OCI-LY7 (cell line): ENCODE measurements around the gene ANO10. TPM values are rescaled to one million over a fixed set of nuclear protein-coding genes. Genes with fewer than 3 reads are reported as not detected.

ENCODE experiments used
- BruUV-seq: library from RNA; stranded (reverse); fragments of 400-500 nt; replicated peaks from 2 replicates; lab custom pipeline; 2021; lab: Mats Ljungman, UMichigan
- CTCF ChIA-PET: fragments of 300-600 bp; sonication (Branson Sonifier 250); formaldehyde crosslinking; loops from one replicate; lab custom pipeline; 2022; ENCODE audit warnings: antibody characterized with exemption; ENCODE audit not compliant: unreplicated experiment; lab: Charles Lee
- POLR2A ChIA-PET: fragments of 300-600 bp; sonication (Branson Sonifier 250); formaldehyde crosslinking; loops from one replicate; lab custom pipeline; 2022; ENCODE audit warnings: antibody characterized with exemption; lab: Charles Lee
- DNase-seq: peaks from one replicate; pipeline ENCODE4 v3.0.0-alpha.2; 2015; ENCODE audit warnings: low spot score
- H2AFZ ChIP-seq: fragments of 200-600 bp; sonication (generic), shearing (Covaris generic); 2 replicates; pipeline ENCODE4 v1.6.1; 2014; ENCODE audit warnings: mild to moderate bottlenecking, antibody characterized with exemption, low read length, moderate library complexity
- H3K27ac ChIP-seq: fragments of 200-600 bp; sonication (generic); 2 replicates; pipeline ENCODE4 v1.5.1; 2014; ENCODE audit warnings: mixed run types, low read depth, mild to moderate bottlenecking, moderate library complexity, low read length, inconsistent platforms; ENCODE audit not compliant: poor library complexity, severe bottlenecking
- H3K36me3 ChIP-seq: fragments of 200-600 bp; sonication (generic); 2 replicates; pipeline ENCODE4 v1.6.1; 2014; ENCODE audit warnings: mild to moderate bottlenecking, antibody characterized with exemption, low read length, moderate library complexity, mixed read lengths; ENCODE audit not compliant: insufficient read depth
- H3K4me1 ChIP-seq: fragments of 200-600 bp; sonication (generic); 2 replicates; pipeline ENCODE4 v1.5.1; 2014; ENCODE audit warnings: mild to moderate bottlenecking, low read length; ENCODE audit not compliant: insufficient read depth, poor library complexity, severe bottlenecking
- H3K4me2 ChIP-seq: fragments of 200-600 bp; sonication (generic); 2 replicates; pipeline ENCODE4 v1.6.1; 2014; ENCODE audit warnings: mild to moderate bottlenecking, low read length
- H3K4me3 ChIP-seq: fragments of 200-600 bp; sonication (generic); 2 replicates; pipeline ENCODE4 v1.5.1; 2014; ENCODE audit warnings: mild to moderate bottlenecking, low read depth, low read length; ENCODE audit not compliant: poor library complexity, severe bottlenecking
- H3K79me2 ChIP-seq: fragments of 200-600 bp; sonication (generic); 2 replicates; pipeline ENCODE4 v1.6.1; 2016; ENCODE audit warnings: low read depth, mild to moderate bottlenecking, low read length, moderate library complexity, mixed read lengths; ENCODE audit not compliant: insufficient read depth
- H3K9me2 ChIP-seq: fragments of 200-600 bp; sonication (generic); 2 replicates; pipeline ENCODE4 v1.6.1; 2016; ENCODE audit warnings: mild to moderate bottlenecking, low read length, mixed read lengths; ENCODE audit not compliant: insufficient read depth
- H3K9me3 ChIP-seq: fragments of 200-600 bp; sonication (generic); 2 replicates; pipeline ENCODE4 v1.6.1; 2014; ENCODE audit warnings: mild to moderate bottlenecking, mixed run types, low read length, mixed read lengths
- H4K20me1 ChIP-seq: fragments of 200-600 bp; sonication (generic); 2 replicates; pipeline ENCODE4 v1.6.1; 2014; ENCODE audit warnings: mild to moderate bottlenecking, antibody characterized with exemption, low read length, moderate library complexity, mixed read lengths; ENCODE audit not compliant: insufficient read depth
- EZH2phosphoT487 ChIP-seq: fragments of 200-600 bp; sonication (generic); IDR thresholded peaks from 2 replicates; pipeline ENCODE4 v1.6.1; 2018; ENCODE audit warnings: low read depth, borderline replicate concordance, mild to moderate bottlenecking, mixed run types, antibody characterized with exemption, low read length, moderate library complexity, mixed read lengths
- intact Hi-C: fragments of 100-400 bp; cut with micrococcal nuclease; formaldehyde crosslinking; loops from one replicate; pipeline ENCODE4 v1.10.0; 2022; ENCODE audit not compliant: unreplicated experiment
- total RNA-seq, 2 experiments: library from RNA; depleted of rRNA in 1 of 2; stranded (reverse); fragments of >200 nt in 1 of 2; shearing (Covaris generic) in 1 of 2; gene quantifications; 2 replicates each; pipeline ENCODE4 v1.2.3, GENCODE V29; 2014 to 2022
- TF ChIP-seq, protein P1 (sequence below): fragments of 200-600 bp; sonication (generic); conservative IDR thresholded peaks from 2 replicates; pipeline ENCODE4 v1.5.1; 2014; ENCODE audit warnings: mild to moderate bottlenecking, antibody characterized with exemption, low read length, moderate library complexity, mixed read lengths

The ANO10 gene
- total RNA-seq, 2 experiments from 2014 or later = 2.2 to 5.8 TPM

DNA sequence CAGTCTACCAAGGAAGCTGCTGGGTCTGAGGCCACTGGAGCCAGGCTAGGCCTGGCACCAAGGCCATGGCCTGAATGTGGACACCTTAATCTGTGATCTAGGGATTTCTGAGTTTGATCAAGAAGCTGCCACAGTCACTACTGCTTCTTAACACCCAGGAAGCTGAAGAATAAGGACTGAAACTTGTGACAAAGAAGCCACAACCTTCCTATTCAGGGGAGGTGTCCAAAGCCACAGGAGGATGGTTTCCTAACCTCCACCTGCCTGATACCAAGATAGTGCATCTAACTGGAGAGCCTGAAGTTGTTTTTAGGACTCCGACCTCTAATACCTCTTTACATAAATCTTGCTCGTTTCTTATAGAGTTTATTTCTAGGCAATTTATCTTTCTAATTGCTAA, 5.5 kb upstream of the ANO10 start:
- DNase-seq = no peak
- H3K36me3 ChIP-seq = no peaks in the 10 kb centered on the region
- no peak overlapping the region for H2AFZ ChIP-seq
- intact Hi-C loops = no loop called here
- H3K9me2 ChIP-seq = no peaks in the 10 kb centered on the region
- no peak overlapping the region for H3K27ac ChIP-seq
- no peaks in the 10 kb centered on the region for H3K9me3 ChIP-seq
- H3K4me3 ChIP-seq = no peak overlapping the region
- no TSS peak for BruUV-seq
- ChIA-PET CTCF (no interaction called here), POLR2A (no interaction called here)
- H3K79me2 ChIP-seq = no peaks in the 10 kb centered on the region
- no peaks in the 10 kb centered on the region for H4K20me1 ChIP-seq
- TF ChIP-seq, protein P1, sequence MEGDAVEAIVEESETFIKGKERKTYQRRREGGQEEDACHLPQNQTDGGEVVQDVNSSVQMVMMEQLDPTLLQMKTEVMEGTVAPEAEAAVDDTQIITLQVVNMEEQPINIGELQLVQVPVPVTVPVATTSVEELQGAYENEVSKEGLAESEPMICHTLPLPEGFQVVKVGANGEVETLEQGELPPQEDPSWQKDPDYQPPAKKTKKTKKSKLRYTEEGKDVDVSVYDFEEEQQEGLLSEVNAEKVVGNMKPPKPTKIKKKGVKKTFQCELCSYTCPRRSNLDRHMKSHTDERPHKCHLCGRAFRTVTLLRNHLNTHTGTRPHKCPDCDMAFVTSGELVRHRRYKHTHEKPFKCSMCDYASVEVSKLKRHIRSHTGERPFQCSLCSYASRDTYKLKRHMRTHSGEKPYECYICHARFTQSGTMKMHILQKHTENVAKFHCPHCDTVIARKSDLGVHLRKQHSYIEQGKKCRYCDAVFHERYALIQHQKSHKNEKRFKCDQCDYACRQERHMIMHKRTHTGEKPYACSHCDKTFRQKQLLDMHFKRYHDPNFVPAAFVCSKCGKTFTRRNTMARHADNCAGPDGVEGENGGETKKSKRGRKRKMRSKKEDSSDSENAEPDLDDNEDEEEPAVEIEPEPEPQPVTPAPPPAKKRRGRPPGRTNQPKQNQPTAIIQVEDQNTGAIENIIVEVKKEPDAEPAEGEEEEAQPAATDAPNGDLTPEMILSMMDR = no peak
- TF ChIP-seq EZH2phosphoT487 = no peak
- H3K4me1 ChIP-seq = peaks cover 7% of the 10 kb centered on the region
- no peak overlapping the region for H3K4me2 ChIP-seq

DNA sequence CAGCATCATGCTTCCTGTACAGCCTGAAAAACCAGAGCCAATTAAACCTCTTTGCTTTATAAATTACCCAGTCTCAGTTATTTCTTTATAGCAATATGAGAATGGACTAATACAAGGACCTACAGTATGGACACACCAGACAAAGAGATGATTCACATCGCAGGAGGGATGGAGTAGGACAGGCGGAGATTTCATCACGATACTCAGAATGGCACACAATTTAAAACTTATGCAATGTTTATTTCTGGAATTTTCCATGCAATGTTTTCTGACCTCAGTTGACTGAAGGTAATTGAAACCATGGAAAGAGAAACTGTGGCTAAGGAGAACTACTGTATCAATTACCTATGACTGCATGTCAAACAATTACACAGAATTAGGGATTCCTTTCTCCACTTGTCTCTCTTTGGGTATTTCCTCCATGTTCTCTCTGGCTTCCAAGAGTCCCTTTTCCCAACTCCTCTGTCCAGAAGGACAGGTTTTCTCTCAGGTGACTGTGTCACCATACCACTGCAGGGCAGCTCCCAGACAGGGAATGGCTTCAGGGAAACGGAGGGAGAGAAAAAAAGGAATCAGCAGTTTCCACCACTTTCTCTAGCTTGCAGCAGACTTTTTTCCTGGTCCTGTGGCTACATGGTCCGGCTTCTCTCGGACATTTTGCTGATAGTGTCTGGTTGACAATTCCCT, 3.0 kb upstream of the ANO10 start:
- Histone ChIP-seq H4K20me1 (no peaks in the 10 kb centered on the region), H3K4me3 (no peak overlapping the region), H3K9me2 (no peaks in the 10 kb centered on the region), H3K79me2 (no peaks in the 10 kb centered on the region), H3K36me3 (no peaks in the 10 kb centered on the region), H3K27ac (no peak overlapping the region), H3K9me3 (no peaks in the 10 kb centered on the region), H2AFZ (no peak overlapping the region), H3K4me1 (peaks cover 8% of the 10 kb centered on the region), H3K4me2 (no peak overlapping the region)
- ChIA-PET CTCF (no interaction called here), POLR2A (no interaction called here)
- BruUV-seq = no TSS peak
- DNase-seq = no peak
- TF ChIP-seq, protein P1 = no peak
- no peak for TF ChIP-seq EZH2phosphoT487
- intact Hi-C loops = loop anchor here (5.0 kb wide), 1 partner anchor 68 kb away; the partner anchor contains the start of gene ABHD5
